K562 (cell line): ENCODE results near the gene PACS2. TPM values are rescaled to one million over a fixed set of nuclear protein-coding genes. Genes with fewer than 3 reads are reported as not detected.

Source experiments
- AFF4 ChIP-seq: sonication (generic); formaldehyde crosslinking; IDR thresholded peaks from 2 replicates; pipeline ENCODE4 v1.8.0; 2023; ENCODE audit warnings: mild to moderate bottlenecking, missing genetic modification reagents
- ATF7 ChIP-seq: fragments of 450-650 bp; IDR thresholded peaks from 2 replicates; pipeline ENCODE4 v1.7.1; 2014; ENCODE audit warnings: mild to moderate bottlenecking, moderate library complexity
- CBFA2T3 ChIP-seq: fragments of 450-650 bp; IDR thresholded peaks from 2 replicates; pipeline ENCODE4 v1.6.1; 2017
- EGR1 ChIP-seq: fragments of 450-650 bp; conservative IDR thresholded peaks from 2 replicates; pipeline ENCODE4 v1.6.1; 2017; ENCODE audit warnings: mild to moderate bottlenecking
- MITF ChIP-seq: IDR thresholded peaks from 2 replicates; pipeline ENCODE4 v1.6.1; 2014; ENCODE audit warnings: antibody characterized with exemption
- MLLT1 ChIP-seq, 2 experiments: fragments of 450-650 bp; IDR thresholded peaks; 2 replicates each; pipeline ENCODE4 v1.6.1; 2016
- PHF21A ChIP-seq: fragments of 450-650 bp; IDR thresholded peaks from 2 replicates; pipeline ENCODE4 v1.6.1; 2017; ENCODE audit warnings: low read depth, borderline replicate concordance
- POLR2AphosphoS5 ChIP-seq: IDR thresholded peaks from 2 replicates; pipeline ENCODE4 v1.6.1; 2011; ENCODE audit warnings: mild to moderate bottlenecking, low read depth, low read length, moderate library complexity; ENCODE audit not compliant: control insufficient read depth, insufficient read depth
- POLR2B ChIP-seq: fragments of 450-650 bp; IDR thresholded peaks from 2 replicates; pipeline ENCODE4 v1.6.1; 2018; ENCODE audit warnings: low read depth; ENCODE audit not compliant: partially characterized antibody
- RB1 ChIP-seq: fragments of 450-650 bp; IDR thresholded peaks from 2 replicates; pipeline ENCODE4 v1.6.1; 2017; ENCODE audit warnings: low read depth, mild to moderate bottlenecking
- SIX5 ChIP-seq, 2 experiments: IDR thresholded peaks; 2 replicates each; pipeline ENCODE4 v1.6.1; 2011; ENCODE audit warnings: low read length in 2 of 2, borderline replicate concordance in 1 of 2, low read depth in 1 of 2, mild to moderate bottlenecking in 1 of 2, moderate library complexity in 1 of 2; ENCODE audit not compliant: insufficient read depth in 1 of 2
- SPI1 ChIP-seq: IDR thresholded peaks from 2 replicates; pipeline ENCODE4 v1.6.1; 2011; ENCODE audit warnings: low read depth, low read length, control low read depth, borderline replicate concordance
- USF1 ChIP-seq: sonication (generic); formaldehyde crosslinking; IDR thresholded peaks from 2 replicates; pipeline ENCODE4 v1.9.0; 2022; ENCODE audit warnings: mild to moderate bottlenecking, missing genetic modification reagents
- ZFX ChIP-seq: sonication (generic); formaldehyde crosslinking; IDR thresholded peaks from 2 replicates; pipeline ENCODE4 v1.8.0; 2022; ENCODE audit warnings: mild to moderate bottlenecking, missing genetic modification reagents, moderate library complexity
- polyA plus RNA-seq, 8 experiments: library from polyadenylated mRNA; depleted of rRNA in 4 of 8; stranded (reverse) in 5 of 8; unstranded in 3 of 8; fragments of >200 nt; fragmentation: Nextera tagmentation in 2 of 8; fragmentation: Illumina TruSeq in 1 of 8; extraction: Ambion mirVana in 2 of 8; extraction: Trizol in 1 of 8; gene quantifications; 2 replicates each; pipeline versions ENCODE4 v1.2.1 to v1.2.3, GENCODE V29; 2011 to 2014; ENCODE audit warnings: inconsistent platforms in 1 of 8, missing spikeins in 1 of 8
- total RNA-seq, 7 experiments: library from RNA; depleted of rRNA in 6 of 7; stranded (reverse); fragments of >200 nt in 6 of 7; fragmentation: Illumina TruSeq in 2 of 7; extraction: Trizol in 2 of 7; gene quantifications; 2 replicates each; pipeline versions ENCODE4 v1.2.1 to v1.2.3, GENCODE V29; 2011 to 2021; ENCODE audit warnings: low replicate concordance in 1 of 7
- TF ChIP-seq, protein P1 (sequence below), 2 experiments: fragments of 450-650 bp; conservative IDR thresholded peaks; 2 replicates each; pipeline ENCODE4 v1.6.1; 2017; ENCODE audit warnings: mild to moderate bottlenecking in 2 of 2, moderate library complexity in 2 of 2
- TF ChIP-seq, protein P2 (sequence below): sonication (generic); formaldehyde crosslinking; IDR thresholded peaks from 2 replicates; pipeline ENCODE4 v1.8.0; 2022; ENCODE audit warnings: mild to moderate bottlenecking, missing genetic modification reagents

Gene PACS2
- total and polyA plus RNA-seq, 9 of the 15 experiments (the other 6 are each of a cell fraction or from before 2014, with no cell fraction given), result 0.11 to 20.8 (median 9.9) TPM

DNA sequence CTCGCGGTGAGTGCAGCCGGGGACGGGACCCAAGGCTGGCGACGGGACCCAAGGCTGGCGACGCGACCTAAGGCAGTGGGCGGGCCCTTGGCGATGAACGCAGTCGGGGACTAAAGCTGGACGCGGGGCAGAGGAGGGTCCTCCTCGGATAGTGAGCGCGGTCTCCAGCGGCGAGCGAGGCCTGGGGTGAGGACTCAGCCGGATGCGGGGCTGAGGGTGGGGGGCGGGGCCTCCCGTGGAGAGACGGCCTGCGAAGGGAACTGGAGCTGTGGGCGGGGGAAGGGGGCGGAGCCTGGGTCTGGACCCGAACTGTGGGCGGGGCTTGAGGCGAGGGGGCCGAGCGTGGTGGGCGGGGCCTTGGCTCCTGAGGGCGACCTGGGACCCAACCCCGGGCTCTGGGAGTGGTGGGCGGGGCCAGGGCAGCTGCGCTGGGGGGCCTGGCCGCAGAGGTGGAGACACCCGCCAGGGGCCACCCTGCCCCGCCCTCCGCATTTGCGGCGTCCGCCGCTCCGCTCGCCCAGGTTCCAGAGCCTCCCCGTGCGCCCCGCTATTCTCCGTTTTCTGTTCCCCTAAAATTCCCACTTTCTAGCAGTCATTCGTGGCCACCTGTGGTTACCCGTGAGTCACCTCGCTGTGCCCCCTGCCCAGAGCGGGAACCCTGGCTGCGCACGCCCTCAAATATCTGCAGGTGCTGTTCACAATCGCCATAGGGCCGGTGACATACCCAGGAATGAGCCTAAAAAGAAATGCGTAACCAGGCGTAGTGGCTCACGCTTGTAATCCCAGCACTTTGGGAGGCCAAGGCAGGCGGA is 13.2 kb upstream of the PACS2 start (continued):
- TF ChIP-seq SPI1 (0 out of 2 replicates have a peak, but pooled peaks have one; percentile 10), ATF7 (peak; percentile 35; the same call in 1 of the 2 replicates), CBFA2T3 (0 out of 2 replicates have a peak, but pooled peaks have one; percentile 7), RB1 (peak; percentile 63; the same call in 1 of the 2 replicates), SIX5 (IDR thresholded peaks at IDR 0.05; ENCODE audit: borderline replicate concordance in 1 of 2, insufficient read depth in 1 of 2, low read depth in 1 of 2, low read length in 2 of 2) (no peak), AFF4 (CRISPR knock-in tag) (peak; percentile 36; the same call in 1 of the 2 replicates), MITF (no peak), POLR2B (peak; percentile 73), USF1 (CRISPR knock-in tag) (no peak), PHF21A (no peak), MLLT1 (IDR thresholded peaks at IDR 0.05) (peak in 1 of 2 experiments; percentile 19; a peak in 1 of 4 replicates), POLR2AphosphoS5 (peak; percentile 11; the same call in 1 of the 2 replicates), ZFX (CRISPR knock-in tag) (peak; percentile 59; the same call in 1 of the 2 replicates), EGR1 (peak; percentile 25; the same call in 1 of the 2 replicates)
- TF ChIP-seq, protein P1, sequence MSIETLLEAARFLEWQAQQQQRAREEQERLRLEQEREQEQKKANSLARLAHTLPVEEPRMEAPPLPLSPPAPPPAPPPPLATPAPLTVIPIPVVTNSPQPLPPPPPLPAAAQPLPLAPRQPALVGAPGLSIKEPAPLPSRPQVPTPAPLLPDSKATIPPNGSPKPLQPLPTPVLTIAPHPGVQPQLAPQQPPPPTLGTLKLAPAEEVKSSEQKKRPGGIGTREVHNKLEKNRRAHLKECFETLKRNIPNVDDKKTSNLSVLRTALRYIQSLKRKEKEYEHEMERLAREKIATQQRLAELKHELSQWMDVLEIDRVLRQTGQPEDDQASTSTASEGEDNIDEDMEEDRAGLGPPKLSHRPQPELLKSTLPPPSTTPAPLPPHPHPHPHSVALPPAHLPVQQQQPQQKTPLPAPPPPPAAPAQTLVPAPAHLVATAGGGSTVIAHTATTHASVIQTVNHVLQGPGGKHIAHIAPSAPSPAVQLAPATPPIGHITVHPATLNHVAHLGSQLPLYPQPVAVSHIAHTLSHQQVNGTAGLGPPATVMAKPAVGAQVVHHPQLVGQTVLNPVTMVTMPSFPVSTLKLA (conservative IDR thresholded peaks at IDR 0.05), result peak; percentile 25 to 49; a peak in 1 of 4 replicates
- TF ChIP-seq, protein P2, sequence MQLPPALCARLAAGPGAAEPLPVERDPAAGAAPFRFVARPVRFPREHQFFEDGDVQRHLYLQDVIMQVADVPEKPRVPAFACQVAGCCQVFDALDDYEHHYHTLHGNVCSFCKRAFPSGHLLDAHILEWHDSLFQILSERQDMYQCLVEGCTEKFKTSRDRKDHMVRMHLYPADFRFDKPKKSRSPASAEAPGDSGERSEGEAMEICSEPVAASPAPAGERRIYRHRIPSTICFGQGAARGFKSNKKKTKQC (CRISPR knock-in tag), result 0 out of 2 replicates have a peak, but pooled peaks have one; percentile 51
